Right ventricle myocardium superior (tissue), 1 donor: ENCODE results near the gene SVIL. TPM values are rescaled to one million over a fixed set of nuclear protein-coding genes. Genes with fewer than 3 reads are reported as not detected.
"Not testable (repeated sequence)": the region's sequence is repeated elsewhere in the genome, so short reads cannot be mapped to it uniquely, and the experiment has no call there.

Source experiments
- ATAC-seq: fragments of 200-7000 bp; cut with Tn5 transposase; one replicate; pipeline ENCODE4 v1.9.1; 2020; ENCODE audit warnings: mild to moderate bottlenecking; ENCODE audit not compliant: poor library complexity
- DNase-seq: peaks from one replicate; pipeline ENCODE4 v3.0.0-alpha.2; 2020
- intact Hi-C: fragments of 100-400 bp; cut with DNase I; formaldehyde crosslinking; loops from one replicate; pipeline ENCODE4 v1.11.2; 2022
- total RNA-seq: library from RNA; stranded (reverse); fragmentation: NEBNext Ultra II Directional; extraction: Animal tissue kit (Norgen Biotek cat#: 25700); gene quantifications from one replicate; pipeline ENCODE4 v1.2.1, GENCODE V29; 2021
- donor health status: DM: no; HTN: yes; CAD: no; lungs with severe emphysema.

SVIL gene
- total RNA-seq, 1 donor from 2014 or later, result 298 TPM

DNA sequence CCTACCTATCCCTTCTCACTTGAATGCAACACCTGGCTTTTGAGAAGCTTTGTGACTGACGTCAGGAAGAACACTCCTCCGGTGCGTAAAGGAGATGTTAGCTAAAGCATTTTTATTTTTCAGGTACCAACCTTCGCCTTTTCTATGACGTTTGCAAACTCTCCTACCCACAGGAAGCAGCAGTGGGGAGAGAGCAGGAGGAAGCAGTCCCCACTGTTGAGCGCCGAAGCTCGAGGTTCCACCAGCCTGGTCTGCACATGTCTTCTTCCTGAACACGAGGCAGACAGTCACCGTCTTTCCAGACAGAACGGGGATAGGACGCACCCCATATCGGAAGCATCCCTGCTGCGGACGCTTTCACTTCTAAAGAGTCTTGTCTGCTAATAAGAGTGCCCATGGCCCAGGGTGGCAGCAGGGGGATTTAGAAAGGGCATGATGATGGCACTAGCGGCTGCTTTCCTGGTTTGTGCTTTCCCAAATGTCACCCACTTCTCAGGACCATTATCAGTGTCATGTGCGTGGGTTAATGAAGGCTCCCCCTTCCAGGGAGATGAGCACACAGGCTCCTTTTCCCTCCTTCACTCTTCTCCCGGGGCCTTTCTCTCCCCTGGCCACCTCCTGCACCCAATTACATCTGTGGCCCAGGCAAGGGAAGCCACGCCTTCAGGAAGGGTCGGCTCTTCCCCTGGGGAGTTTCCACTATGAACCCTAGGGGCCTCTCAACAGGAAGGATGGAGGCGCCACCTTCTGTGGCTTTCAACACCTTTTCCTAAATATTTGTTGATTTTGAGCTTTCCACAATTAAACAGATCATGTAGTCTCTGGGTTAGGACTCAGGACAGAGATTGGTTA, 147.5 kb downstream of the SVIL start:
- intact Hi-C loops, ATAC-seq: not testable (repeated sequence)

DNA sequence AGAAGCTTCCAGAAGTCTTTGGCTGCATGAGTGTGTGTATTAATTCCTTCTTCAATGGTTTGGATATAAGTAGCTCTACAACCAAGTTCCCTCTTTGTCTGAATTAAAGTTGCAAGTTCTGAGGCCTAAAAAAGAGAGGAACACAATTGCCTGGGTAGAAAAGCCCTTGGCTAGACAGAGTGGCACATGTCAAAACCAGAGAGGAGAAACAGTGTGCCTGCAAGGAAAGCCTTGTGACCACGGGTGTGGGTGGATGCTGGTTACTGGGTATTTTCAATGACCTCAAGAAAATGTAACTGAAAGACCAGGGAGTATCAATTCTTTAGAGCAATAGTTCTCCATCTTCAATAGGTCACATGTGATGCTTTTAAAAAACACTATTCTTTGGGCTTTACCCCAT, 148.3 kb downstream of the SVIL start:
- DNase-seq, result no peak
- ATAC-seq, result no peak
- intact Hi-C loops, result no loop called here

More for the DNA sequence above, 147.5 kb downstream of the SVIL start:
- not testable (repeated sequence) for DNase-seq

DNA sequence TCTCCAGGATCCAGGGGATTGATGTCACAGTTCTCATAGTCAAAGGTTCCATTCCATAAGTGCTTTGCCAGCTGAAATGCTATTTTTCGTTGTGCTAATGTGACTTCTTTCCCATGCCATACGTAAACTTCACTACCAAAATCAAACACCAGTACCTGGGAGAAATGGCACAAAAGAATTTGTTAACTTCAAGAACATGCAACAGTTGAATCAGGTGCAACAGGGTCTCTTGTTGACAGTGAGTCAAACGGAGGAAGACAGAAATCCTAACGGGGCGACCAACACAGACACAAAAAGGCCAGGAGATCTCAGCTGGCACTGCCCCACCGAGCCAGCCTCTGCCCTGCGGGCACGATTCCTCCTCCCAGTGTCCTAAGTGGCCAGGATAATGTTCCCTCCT, 150.1 kb downstream of the SVIL start:
- intact Hi-C loops, DNase-seq, ATAC-seq: not testable (repeated sequence)

DNA sequence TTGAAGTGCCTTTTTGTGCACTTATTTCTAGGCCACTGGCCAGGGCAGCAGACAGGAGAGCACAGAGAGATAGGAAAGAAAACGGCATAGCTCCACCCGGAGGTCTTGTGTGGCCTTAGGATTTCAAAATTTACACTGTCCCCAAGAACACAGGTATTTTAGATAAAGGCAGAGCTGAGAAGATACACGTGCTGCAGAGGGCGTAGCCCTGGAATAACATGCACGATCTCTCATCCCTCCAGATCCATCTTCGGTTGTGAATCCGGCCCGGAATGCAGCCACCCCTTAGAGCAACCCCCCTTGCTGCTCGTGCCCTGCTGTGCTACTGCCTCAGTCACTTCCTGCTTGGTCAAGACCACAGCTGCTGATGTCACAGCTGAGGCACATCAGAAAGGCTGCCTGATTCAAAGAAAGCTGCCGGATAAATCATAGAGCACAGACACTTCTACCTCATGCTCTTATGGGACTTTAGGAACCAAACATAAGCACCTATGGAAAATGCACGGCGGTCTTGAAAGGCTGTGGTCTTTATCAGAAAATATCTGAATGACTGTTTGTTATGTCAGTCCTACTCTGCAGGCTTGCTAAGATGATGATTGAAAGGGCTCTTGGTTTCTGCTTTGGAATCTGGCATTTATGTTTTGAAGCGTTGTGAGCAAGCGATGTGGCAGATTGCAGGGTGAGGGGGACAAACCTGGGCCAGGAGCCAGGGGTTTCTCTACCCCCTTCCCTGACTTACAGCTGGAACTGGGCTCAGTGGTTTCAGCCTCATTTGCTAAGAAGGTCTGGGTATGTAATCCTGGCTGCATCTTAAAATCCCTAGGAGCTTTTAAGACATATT, 152.0 kb downstream of the SVIL start:
- peak; percentile 42 for ATAC-seq
- DNase-seq, result no peak
- intact Hi-C loops, result no loop called here

DNA sequence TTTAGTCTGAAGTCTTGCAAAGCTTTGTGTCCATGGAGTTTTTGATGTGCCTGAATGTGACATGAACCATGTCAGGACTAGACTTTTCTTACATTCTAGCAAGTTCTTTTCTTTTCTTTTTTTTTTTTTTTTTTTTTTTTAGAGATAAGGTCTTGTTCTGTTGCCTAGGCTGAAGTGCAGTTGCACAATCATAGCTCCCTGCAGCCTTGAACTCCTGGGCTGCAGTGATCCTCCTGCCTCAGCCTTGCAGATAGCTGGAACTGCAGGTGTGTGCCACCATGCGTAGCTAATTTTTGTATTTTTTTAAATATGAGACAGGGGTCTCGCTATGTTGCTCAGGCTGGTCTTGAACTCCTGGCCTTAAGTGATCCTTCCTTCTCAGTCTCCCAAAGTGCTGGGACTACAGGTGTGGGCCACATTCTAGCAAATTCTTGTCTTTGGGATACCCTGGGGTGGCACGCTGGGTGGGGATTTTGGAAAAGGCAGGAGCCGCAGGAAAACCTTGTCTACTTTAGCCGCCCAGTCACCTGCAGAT, 152.8 kb downstream of the SVIL start:
- intact Hi-C loops, result no loop called here
- no peak for ATAC-seq
- DNase-seq, result no peak

DNA sequence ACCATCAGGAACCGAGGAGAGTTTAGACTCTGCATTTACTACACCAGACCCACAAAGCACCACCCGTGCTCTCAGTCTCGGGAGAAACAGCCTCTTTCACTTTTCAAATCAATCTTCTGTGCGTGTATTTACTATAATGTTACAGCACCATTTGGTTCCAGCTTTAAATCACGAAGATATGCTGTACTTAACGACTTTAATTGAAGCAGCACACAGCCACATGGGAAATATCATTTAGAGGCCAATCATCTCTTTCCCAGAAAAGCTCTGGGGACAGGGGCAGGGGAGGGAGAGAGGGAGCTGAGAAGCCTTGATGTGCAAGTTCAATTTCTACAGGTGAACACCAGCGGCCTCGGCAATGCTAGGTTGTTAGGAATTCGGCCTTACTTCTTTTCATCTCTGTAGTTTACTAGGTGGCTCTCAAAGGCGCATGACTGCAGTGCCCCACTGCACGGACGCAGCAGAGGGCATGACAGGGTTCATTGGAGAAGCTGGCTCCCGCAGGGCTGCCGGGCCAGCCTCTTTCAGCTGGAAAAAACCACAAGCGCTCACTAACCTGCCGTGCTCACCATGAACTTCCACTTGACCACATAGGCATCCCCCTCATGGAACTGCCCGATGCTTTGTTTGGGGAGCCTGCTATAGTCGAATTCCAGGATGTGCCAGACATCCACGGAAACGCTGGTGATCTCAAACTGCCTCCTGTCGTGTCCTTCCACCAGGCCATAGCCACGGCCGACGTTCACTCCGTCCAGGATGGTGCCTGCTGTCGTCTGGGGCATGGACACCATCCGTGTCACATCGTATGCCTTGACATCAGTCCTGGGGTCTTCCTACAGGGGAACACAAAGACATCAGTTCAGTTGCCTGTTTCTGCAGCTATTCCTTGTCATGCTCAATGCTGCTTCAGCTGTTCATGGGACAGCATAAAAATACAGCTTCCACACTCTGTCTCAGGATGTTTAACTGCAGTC, 154.5 kb downstream of the SVIL start:
- ATAC-seq, result no peak
- intact Hi-C loops, result no loop called here
- no peak for DNase-seq

DNA sequence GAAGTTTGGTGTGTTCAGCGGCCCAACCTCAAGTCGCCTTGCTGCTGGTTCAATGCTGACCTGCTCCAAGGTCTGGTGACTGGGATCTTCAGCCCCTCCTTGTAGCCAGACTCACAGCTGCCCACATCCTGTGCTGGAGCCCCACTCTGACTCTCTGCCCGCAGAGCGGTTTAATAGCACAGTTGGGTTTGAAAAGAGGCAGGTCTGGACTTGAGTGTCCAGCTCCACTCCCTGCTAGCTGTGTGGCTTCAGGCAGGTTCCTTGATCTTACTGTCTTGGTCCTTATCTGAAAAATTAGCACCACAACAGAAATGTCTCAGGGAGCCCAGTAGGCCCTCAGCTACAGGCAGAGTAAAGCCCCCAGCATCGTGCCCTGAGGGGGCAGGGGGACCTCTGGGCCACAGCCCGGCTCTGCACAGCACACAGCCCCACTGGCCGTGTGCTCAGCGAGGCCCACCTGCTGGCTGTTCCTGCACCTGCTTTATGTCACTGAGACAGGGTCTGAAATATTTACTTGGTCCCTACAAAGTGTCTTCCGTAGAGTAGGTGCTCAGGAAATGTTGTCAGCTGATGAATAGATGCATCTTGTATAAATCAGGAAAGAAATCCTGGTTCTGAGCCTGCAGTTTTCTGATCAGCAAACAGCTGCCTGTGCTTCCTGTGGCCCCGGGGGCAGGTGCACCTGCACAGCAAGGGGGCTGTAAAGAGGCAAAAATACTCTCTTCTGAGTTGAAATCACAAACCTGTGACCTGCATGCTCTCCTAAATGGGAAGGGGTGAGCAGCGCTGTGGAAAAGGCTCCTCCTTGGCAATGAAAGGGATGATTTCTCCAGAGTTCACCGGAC, 155.5 kb downstream of the SVIL start:
- intact Hi-C loops, result no loop called here
- DNase-seq (no peak), ATAC-seq (no peak)

DNA sequence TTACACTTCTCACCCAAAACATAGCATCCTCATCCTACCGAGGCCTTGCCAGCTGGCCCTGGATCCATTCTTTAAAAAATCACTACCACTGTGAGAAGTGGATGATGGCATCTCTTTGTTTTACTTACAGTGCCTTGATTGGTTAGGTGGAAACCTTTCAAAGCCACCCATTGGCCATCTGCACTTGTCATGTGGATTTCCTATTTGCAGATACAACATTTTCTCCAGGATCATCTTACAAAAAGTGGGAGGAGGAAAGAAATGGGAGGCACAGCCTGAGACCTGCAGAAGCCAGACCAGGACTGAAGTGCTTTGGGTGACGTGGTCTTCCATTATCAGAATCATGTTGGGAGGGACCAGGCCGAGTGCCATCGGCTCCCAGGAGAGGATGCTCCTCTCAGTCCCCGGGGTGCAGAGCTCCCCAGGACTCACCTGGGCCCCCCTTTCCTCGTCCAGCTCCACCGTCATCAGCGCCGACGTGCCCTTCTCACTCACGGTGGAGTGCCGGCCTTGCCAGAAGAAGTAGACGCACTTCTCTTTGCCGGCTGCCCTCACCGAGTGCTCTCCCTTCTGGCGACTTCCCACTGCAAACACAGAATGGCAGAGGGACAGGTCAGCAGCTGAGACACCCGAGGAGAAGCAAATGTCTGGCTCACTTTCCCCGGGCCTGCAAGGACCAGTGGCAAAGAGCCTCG, 161.2 kb downstream of the SVIL start:
- ATAC-seq, result peak; percentile 24
- intact Hi-C loops, result no loop called here
- no peak for DNase-seq

DNA sequence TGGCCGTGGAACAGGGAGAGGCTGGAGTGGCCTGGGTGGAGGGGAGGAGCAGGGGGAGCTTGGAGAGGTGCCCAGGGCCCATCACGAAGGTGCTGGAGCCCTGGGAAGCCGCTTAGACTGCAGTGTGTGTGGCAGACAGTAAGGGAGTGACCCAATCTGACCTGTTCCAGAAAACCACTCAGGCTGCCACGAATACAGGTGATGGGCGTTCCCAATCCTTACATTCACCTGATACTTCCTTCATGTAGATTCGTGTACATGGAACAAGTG, 161.7 kb downstream of the SVIL start:
- intact Hi-C loops, result no loop called here
- ATAC-seq, result peak; percentile 31

DNA sequence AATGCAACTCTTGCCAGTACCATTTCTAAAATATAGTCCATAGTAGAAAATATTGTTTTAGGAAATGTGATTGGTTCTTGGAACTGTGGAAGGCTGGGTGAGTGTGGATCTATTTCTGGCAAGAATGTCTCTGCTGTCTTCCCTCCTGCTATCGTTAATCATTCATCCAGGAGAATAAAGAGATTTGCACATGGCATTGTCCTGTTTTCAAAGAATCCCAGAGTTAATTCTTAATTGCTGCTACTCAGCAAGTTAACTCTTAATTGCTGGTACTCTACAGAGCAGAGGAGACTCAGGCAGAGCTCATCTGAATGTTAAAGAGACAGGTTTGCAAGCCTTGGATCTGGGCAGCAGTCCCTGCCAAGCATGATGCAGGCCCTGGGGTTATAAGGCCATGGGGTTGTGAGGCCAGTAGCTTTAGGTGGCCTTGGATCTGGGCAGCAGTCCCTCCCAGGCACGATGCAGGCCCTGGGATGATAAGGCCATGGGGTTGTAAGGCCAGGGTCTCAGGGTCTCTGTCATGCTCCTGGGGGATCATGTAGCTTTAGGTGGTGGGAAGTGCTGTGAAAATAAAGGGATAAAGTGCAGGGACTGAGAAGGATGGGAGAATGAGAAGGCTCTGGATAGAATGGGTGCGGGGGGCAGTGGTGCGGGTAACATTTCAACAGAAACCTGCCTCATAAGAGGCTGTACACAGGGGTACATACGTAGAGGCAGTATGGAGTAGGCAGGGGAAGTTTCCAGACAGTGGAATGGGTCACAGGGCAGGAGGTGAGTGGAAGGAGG, 162.3 kb downstream of the SVIL start:
- ATAC-seq (no peak), DNase-seq (no peak)
- intact Hi-C loops, result no loop called here

More for the DNA sequence above, 161.7 kb downstream of the SVIL start:
- DNase-seq, result peak; percentile 52

DNA sequence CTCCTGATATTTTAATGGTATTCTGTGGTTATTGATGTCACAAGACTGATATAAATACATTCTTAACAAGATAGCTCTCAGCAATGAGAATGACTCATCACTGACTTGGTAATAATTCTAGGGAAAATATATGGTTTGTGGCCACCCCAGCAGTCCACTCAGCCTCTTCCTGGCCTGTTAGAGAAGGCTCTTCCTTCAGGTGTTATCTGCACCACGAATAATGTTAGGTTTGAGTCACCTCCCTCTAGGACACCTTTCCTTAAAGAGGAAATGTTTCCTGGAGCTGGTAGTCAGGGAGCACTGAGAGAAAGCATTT, 163.3 kb downstream of the SVIL start:
- ATAC-seq (no peak), DNase-seq (no peak)
- intact Hi-C loops, result no loop called here

DNA sequence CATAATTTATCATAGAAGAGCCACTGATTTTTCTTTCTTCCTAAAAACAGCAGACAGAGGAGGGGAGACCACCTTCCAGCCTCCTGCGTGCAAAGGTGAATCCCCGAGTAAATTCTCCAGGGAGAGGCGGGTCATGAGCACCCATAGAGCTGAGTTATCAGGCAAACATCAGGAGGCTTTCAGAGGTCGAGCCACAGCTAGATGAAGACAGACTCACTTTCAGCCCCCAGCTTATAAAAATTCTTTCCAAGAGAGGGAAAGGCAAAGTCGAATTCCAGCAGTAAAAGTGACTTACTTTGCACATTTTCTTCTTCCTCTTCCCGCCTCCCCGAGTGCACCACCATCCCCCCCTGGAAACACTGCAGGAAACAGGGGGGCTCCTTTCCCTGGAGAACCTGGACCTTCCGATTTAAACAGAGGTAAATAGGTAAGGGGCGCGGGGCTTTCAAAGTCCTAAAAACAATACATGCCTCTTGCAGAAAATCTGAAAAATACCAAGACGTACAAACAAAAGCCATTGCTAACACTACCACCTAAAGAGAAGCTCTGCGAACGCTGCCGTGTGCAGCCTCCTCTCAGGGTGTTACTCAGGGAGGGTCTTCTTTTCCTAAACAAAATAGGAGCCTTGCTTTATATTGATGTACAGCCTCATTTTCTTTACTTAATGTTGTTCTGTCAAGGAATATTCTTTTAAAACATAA, 163.8 kb downstream of the SVIL start:
- no peak for ATAC-seq
- DNase-seq, result no peak
- intact Hi-C loops, result no loop called here

DNA sequence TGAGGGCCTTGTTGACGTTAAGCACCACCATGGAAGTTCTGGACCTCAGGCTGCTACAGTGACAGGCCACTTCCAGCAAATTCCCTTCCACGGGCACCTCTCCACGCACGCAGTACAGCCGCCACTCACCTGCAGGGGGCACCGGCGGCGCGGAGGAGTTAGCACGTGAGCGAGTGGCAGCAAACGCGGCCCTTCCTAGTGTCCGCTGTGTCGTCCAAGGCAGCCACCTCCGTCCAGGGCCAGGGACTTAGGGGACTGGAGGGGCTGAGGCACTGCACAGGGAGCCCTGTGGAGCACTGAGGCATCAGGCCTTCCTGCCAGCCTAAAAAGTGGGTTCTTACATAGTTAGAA, 164.4 kb downstream of the SVIL start:
- ATAC-seq (peak; percentile 41), DNase-seq (peak; percentile 61)
- intact Hi-C loops, result no loop called here

DNA sequence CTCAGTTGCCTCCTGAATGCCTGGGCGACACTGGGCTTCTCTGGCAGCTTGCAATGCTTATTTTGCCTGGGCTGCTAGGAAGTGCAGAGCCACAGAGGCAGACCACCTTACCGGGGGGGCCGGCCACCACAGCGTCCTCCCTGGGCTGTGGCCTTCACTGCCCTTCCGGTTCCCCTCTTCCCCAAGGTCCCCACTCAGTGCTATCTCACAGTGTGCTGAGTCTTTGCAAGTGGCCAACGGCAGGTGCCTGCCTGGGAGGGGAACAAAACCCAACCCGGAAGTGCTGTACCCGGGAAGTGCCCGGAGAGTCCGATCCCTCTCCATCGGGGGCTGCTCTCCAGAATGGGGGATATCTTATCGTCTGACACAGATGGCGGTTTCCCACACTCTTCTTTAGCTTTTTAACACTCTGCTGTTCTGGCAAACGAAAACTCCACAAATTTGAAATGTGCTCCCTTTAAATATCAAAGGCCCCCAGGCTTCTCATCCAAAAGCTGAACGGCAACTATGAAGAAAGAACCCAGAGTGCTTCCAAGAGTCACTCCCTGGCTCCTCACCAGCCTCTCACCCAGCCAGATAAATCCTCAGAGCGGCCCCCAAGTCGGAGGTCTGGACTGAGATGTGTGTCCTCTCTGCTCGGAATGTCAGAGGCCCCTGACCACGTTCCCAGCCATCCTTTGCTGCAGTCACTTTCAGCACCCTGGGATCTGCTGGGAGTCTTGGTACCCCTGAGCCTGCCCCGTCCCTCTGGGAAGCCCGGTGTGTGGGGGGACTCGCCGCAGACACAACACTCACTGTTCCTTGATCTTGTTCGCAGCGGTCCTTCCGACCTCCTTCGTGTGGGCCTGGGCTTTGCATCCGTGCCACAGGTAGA, 165.1 kb downstream of the SVIL start:
- intact Hi-C loops, result no loop called here
- ATAC-seq (no peak), DNase-seq (no peak)

DNA sequence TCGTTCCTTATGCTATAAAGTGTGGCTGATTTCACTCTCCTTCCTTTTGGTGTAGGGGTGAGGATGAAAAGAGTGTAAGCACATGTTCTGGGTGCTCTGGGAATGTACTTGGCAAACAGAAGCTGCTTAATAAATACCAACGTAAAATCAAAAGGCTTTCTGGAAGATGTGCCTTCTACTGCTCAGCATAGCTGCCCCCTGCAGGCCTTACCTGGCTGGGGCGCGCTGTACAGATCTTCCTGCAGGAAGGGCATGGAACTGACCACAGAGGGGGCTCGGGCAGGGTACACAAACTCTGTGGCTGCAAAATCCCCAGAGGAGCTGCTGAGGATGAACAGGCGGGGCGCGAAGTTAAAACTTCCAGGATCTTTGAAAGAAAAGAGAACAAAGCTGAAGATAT, 169.4 kb downstream of the SVIL start:
- ATAC-seq (no peak), DNase-seq (no peak)
- intact Hi-C loops, result no loop called here
